ENCODE results near the gene OXCT1.

DNA sequence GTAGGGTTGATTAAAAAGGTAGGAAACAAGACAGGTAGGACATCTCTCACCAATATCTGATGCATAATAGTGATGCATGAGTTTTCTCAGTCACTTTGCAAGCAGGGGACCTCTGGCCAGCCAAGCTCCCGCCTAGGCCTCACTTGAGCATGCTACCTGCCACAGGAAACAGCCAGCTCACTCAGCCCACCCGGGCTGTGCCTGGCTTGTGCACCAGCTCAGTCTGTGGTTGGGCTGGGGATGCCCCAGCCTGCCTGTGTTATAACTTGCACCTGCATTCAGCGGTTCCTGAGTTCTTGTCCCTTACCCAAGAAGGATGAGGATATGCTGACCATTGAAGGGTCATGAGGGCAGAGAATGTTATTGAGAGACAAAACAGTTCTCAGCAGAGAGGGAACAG is 187.0 kb downstream of the OXCT1 start:
- TF ChIP-seq GATA2 (IDR thresholded peaks at IDR 0.05; ENCODE audit: low read depth, low read length) (no peak), GATA3 (IDR thresholded peaks at IDR 0.05; ENCODE audit: low read depth, low read length) (no peak)

Data from SH-SY5Y (cell line).